Activated effector memory CD4-positive, alpha-beta T cell treated with anti-CD3 and anti-CD28 coated beads, Interleukin-2, amount 50 U/mL, for 16 hours (primary cell): ENCODE results near the gene MDK.
"Not testable (repeated sequence)": the region's sequence is repeated elsewhere in the genome, so short reads cannot be mapped to it uniquely, and the experiment has no call there.

Experiments used
- DNase-seq: peaks from one replicate; pipeline ENCODE4 v3.0.0-alpha.2; 2020

The MDK gene

DNA sequence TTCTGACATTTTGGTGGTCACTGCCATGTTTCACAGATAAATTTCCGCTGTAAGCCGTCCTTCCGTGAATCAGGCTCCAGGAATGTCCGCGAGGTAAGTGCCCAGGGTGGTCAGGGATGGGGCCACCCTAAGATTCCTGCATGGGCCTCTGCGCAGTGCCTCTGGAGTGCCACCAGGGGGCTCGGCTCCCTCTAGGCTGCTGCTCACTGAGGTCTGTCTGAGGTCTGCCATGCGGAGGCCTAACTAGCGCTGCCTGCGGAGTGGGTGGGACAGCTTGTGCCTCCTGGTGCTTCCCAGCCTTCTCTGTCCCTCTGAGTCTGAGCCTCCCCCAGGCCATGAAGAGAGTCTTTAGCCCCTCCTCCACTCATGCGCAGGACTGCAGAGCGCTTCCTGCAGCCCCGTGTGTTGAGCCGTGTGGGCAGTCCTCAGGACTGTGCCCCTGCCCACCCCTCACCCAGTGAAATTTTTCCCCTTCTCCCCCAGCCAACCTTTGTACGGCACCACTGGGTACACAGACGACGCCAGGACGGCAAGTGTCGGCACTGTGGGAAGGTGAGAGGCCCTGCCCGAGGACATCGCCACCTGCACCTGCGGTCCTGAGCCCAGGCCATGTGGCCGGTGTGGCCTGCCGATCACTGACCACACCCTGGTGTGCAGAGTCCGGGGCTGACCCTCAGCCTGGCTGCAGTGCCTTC is 11.9 kb upstream of the MDK start:
- DNase-seq, result peak; percentile 83

DNA sequence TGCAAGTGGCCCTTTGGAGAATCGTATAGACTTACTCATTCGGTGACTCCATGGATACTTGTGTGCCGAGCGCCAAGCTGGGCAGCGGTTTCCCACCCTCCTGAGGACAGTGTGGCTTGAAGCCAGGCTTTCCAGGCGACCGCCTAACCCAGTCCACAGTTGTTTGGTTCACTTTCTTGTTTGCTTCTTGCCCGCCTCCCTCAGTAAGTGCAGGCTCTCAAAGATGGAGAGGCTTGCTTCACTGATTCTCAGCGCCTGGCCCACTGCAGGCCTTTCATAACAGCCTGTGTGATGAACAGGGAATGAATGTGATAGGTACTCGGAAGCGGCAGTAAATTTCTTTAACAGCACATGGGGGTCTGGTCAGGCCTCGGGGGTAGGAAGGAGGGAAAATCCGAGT is 11.2 kb upstream of the MDK start:
- no peak for DNase-seq

DNA sequence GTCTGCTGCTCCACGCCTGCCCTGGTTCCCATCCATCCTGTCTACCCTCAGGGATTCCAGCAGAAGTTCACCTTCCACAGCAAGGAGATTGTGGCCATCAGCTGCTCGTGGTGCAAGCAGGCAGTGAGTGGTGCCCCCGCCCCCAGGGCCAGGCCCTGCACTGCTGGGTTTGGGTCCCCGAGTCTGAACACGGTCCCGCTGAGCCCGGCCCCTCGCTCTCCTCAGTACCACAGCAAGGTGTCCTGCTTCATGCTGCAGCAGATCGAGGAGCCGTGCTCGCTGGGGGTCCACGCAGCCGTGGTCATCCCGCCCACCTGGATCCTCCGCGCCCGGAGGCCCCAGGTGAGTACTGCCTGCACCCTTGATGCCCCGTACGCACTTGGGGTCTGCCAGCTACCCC is 10.2 kb upstream of the MDK start:
- DNase-seq, result not testable (repeated sequence)

DNA sequence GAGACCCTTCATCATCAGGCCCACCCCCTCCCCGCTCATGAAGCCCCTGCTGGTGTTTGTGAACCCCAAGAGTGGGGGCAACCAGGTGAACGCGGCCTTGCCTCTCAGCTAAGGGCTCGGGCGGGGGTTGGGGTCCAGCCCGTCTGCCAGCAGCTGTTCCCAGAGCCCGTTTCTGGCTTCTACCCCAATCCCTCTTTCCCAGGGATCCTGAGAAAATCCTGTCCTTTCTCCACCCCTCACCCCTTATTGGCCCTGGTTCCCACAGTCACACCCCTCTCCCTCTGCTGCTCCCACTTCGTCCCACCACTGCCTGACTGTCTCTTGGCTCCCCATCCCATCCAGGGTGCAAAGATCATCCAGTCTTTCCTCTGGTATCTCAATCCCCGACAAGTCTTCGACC is 9.4 kb upstream of the MDK start:
- no peak for DNase-seq

DNA sequence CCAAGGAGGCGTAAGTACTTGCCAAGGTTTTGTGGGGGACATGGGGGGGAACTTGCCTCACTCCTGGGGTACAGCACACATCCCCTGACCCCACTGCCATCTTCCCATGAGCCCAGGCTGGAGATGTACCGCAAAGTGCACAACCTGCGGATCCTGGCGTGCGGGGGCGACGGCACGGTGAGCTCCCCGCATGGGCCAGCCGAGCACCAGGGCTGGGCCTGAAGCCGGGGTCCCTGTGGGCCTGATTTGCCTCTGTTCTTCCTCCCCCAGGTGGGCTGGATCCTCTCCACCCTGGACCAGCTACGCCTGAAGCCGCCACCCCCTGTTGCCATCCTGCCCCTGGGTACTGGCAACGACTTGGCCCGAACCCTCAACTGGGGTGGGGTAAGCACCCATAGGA is 9.0 kb upstream of the MDK start:
- not testable (repeated sequence) for DNase-seq

DNA sequence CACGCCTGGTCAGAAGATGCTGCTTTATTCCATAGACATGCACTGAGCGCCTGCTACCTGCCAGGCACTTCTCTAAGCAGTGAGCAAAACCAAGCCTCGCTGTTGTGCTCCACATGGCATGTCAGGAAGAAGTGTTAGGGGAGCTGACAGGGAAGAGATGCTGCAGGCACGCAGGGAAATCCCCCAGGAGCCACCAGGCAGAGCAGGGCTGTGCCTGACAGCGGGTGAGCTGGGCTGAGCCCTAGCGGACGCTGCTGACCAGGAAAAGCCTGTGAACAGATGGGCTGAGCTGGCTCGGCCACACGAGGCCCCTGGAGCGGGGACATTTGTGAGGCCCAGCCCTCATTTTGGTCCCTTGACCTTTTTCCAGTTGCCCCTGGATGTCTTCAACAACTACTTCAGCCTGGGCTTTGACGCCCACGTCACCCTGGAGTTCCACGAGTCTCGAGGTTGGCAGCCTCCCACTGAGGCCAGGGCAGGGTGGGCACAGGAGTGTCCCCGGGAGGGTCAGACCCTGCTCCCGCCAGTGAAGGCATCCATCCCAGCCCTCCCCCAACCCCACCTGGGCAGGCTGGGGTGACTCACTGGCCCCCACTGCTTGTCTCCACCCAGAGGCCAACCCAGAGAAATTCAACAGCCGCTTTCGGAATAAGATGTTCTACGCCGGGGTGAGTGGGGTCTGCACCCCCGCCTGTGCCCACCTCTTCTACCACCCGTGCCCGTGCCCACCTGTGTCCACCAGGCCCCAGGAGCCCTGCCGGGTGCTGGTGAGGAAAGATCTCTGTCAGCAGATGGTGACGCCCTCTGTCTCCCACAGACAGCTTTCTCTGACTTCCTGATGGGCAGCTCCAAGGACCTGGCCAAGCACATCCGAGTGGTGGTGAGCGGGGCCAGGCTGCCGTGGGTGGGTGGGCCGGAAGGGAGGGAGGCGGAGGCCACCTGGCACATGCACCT is 7.4 kb upstream of the MDK start:
- DNase-seq, result no peak

DNA sequence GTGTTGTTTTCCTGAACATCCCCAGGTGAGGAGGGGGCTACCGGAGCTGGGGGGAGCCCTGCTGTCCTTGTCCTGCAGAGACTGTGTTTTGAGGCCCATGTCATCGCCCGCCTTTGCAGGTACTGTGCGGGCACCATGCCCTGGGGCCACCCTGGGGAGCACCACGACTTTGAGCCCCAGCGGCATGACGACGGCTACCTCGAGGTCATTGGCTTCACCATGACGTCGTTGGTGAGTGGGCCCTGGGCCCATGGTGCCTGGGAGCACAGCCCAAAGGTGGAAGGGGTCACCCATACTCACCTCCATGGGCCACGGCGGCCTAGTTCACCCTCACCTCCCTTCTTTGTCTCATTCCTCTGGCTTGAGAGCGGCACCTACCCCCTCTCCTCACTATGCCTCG is 6.7 kb upstream of the MDK start:
- DNase-seq, result no peak

DNA sequence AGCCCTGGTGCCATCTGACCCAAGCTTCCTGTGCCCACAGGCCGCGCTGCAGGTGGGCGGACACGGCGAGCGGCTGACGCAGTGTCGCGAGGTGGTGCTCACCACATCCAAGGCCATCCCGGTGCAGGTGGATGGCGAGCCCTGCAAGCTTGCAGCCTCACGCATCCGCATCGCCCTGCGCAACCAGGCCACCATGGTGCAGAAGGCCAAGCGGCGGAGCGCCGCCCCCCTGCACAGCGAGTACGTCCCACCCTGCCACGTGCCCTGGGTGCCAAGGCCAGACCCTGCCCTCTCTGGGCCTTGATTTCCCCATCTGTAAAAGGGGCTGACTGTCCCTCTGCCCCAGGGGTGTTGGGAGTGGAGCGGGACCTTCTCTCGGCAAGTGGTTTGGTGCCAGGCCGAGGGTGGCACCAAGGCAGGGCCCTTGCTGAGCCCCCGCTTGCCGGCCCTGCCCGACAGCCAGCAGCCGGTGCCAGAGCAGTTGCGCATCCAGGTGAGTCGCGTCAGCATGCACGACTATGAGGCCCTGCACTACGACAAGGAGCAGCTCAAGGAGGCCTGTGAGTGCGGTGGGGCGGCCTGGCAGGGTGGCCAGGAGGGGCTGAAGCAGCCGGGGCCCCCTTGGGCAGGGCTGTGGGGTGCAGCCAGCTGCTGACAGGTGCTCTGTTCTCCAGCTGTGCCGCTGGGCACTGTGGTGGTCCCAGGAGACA is 5.9 kb upstream of the MDK start:
- DNase-seq, result no peak

DNA sequence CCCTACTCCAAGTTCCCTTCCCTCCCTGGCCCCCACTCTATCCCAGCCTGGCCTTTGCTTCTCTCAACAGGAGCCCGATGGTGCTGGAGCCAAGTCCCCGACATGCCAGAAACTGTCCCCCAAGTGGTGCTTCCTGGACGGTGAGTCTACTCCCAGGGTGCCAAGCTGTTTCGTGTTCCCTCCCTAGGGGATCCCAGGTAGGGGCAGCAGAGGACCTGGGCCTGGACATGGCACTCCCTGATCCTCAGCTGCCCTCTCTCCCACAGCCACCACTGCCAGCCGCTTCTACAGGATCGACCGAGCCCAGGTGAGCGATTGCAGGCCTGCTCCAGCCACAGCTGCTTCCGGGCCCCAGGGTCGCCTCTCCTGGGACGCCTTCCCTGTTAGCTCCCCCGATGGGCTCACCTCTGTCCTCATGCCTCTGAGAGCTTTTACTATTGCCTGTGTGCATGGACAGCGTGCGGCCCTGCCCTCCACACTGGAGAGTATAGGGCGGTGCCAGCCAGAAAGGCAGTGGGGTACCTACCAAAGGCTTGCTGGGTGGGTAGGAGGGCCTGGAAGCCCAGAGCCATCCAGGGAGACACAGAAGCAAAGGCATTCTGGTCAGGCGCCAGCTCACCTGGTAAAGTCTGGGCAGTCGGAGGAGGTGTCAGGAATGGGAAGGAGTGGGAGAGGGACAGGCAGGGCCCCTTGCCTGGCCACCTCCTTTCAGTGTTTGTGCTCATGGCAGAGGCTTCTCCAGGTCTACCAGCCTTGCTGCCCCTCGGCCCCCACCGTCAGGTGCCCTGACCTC is 5.0 kb upstream of the MDK start:
- no peak for DNase-seq

DNA sequence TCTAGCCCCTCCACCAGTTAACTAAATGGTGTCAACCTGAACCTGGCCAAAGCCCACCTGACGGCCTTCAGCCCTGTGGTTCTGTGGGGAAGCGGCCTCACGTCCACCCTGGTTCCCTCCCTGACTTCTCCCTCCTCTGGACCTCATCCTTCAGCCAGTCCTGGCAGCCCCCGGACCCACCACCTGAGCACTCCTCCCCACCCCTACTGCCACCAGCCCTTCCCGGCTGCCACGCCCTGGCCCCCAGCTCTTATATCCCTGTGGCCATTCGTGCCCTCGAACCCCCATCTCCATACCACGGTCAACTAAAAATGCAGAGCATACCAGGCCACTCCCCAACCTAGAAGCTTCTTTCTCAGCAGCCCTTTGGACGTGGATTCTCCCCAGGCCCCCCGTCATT is 4.2 kb upstream of the MDK start:
- no peak for DNase-seq

DNA sequence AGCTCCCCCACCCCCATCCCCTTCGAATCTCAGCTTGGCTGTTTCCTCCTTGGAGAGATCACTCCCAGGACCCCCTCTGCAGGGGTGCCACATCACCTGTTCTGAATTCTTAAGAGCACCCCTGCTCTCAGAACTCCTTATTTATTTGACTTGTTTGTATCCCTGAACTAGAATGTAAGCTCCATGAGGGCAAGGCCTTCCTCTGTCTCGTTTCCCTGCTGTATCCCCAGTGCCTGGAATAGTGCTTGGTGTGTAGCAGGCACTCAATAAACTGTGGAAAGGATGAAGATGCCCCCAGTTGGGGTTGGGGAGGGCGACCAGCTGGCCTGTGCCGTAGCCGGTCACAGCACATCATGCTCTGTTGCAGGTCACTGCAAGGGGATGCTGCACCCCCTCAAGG is 3.6 kb upstream of the MDK start:
- no peak for DNase-seq

DNA sequence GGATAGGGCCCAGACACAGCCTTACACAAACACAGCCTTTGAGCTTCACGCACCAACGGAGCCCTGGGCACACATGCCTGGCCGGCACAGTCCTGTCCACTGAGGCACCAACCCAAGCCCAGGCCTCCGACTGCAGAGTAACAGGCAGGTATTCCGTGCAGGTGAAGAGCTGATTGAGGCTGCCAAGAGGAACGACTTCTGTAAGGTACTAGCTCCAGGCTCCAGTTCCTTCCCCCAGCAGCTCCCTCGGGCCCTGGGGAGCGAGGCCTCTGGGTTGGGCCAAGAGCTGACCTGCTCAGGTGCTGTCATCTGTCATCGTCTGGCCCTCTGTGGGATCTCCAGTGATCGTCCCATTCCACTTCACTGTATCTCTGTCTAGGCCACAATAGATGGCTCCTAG is 3.2 kb upstream of the MDK start:
- no peak for DNase-seq

DNA sequence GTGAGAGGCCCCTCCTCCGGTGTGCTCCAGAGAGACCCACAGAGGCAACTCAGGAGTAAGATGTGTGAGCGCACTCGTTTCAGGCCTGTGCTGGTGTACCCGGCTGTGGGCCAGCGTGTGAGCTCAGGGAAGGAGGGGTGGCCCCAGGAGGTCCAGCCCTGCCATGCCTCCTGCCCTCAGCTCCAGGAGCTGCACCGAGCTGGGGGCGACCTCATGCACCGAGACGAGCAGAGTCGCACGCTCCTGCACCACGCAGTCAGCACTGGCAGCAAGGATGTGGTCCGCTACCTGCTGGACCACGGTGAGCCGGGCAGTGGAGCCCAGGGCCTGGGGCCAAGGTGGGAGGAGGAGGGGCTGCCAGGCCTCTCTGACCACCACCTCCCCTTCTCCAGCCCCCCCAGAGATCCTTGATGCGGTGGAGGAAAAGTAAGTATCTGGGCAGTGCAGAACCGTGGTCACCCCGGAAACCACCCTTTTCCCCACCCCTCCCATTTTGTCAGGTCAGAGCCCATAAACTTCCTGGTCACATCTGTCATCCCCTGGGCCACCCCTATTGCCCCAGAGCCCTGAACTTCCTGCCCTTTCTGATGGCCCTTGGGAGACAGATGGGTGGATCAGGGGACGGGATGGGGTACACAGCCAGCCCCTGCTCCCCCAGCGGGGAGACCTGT is 2.5 kb upstream of the MDK start:
- no peak for DNase-seq

DNA sequence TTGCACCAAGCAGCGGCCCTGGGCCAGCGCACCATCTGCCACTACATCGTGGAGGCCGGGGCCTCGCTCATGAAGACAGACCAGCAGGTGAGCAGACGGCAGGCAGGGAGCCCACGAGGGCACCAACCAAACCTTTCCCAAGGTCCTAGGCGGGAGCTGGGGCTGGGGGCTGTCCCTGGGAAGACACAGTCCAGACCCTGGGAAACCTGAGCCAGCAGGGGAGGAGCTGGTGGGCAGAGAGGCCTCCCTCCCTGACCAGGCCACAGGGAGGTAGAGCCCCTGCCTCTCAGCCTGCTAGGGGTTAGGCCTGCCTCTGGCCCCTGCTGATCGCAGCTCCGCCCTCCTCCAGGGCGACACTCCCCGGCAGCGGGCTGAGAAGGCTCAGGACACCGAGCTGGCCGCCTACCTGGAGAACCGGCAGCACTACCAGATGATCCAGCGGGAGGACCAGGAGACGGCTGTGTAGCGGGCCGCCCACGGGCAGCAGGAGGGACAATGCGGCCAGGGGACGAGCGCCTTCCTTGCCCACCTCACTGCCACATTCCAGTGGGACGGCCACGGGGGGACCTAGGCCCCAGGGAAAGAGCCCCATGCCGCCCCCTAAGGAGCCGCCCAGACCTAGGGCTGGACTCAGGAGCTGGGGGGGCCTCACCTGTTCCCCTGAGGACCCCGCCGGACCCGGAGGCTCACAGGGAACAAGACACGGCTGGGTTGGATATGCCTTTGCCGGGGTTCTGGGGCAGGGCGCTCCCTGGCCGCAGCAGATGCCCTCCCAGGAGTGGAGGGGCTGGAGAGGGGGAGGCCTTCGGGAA is 1.8 kb upstream of the MDK start:
- not testable (repeated sequence) for DNase-seq

DNA sequence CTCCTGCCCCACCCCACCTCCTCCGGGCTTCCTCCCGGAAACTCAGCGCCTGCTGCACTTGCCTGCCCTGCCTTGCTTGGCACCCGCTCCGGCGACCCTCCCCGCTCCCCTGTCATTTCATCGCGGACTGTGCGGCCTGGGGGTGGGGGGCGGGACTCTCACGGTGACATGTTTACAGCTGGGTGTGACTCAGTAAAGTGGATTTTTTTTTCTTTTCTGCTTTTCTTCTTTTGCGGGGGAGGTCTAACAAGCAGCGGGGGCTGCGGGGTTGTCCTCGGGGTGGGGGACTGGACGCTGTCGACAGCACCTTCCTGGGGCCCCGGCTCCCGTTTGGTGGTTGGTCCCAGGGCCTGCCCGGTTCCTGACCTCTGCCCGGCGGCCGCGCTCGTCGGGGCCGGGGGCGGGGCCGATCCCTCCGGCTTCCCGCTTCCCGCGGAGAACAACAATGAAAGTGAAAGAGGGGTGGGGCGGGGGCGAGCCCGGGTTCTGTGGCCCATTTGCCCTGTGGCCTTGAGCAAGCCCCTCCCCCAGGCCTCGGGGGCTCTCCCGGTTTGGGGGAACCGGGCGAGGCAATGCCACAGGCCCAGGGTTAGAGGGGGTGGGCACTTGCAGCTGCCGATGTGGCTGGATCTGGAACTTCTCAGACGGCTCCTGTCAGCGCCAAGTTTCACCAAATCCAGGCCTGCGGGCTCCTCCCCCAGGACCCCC is 975 bp upstream of the MDK start:
- DNase-seq, result peak; percentile 87

DNA sequence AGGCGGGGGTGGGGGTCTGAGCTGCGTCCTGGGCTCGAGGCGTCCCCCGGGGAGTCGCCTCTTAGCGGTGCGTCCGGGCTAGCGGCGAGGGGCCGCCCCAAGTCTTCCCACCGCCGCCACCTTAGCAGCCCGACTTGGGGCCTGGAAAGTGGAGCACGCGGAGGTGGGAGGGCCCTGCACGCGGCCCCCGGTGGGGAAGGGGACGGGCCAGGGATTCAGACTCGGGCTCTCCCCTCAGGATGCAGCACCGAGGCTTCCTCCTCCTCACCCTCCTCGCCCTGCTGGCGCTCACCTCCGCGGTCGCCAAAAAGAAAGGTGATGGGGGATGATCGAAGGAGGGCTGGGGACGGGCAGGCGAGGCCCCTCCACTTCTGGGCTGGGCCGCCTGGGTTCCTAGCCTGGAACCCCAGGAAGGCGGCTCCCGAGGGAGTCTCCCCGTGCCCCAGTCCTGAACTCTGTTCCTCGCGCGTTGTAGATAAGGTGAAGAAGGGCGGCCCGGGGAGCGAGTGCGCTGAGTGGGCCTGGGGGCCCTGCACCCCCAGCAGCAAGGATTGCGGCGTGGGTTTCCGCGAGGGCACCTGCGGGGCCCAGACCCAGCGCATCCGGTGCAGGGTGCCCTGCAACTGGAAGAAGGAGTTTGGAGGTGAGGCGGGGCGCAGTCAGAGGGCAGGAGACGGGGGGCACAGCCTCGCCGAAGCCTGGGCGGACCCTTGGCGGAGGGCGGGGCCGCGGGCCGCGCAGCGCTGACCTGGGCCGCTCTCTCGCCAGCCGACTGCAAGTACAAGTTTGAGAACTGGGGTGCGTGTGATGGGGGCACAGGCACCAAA is 563 bp downstream of the MDK start:
- DNase-seq, result no peak

DNA sequence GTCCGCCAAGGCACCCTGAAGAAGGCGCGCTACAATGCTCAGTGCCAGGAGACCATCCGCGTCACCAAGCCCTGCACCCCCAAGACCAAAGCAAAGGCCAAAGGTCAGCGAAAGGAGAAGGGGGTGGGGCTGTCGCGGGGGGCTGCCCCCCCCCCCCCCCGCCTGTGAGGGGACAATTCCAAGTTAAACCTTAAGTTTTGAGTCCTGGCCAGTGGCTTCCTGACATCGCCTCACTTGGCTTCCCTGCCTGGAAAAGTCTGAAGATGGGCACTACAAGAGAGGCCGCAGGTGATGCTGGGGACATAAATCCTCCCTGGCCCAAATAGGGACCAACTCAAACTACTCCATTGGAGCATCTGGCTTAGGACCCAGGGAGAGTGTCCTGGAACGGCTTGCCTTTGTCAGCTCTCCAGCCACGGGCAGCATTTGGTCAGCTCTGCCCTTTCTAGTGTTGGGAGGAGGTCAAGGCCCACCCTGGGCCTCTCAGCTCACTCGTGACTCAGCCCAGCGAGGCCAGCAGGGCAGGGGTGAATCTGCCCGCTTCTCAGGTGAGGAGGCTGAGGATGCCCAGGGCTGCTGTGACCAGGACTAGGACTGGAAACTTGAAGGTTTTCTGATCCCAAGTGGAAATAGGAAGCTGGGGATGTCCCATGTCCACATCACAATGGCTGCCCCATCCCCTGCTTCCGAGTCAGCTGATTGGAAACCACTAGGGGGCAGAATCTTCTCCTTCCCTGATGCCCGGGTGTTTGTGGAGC is 1.4 kb downstream of the MDK start:
- no peak for DNase-seq

DNA sequence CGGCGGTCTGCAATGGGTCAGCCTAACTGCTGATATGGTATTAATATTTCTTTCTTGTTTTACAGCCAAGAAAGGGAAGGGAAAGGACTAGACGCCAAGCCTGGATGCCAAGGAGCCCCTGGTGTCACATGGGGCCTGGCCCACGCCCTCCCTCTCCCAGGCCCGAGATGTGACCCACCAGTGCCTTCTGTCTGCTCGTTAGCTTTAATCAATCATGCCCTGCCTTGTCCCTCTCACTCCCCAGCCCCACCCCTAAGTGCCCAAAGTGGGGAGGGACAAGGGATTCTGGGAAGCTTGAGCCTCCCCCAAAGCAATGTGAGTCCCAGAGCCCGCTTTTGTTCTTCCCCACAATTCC is 1.9 kb downstream of the MDK start:
- no peak for DNase-seq
